Stimulated activated CD8-positive, alpha-beta memory T cell treated with anti-CD3 and anti-CD28 coated beads, Interleukin-7, amount 100 ng/mL, for 48 hours (primary cell): Measurements from ENCODE around the gene FER.
"Not testable (repeated sequence)": the region's sequence is repeated elsewhere in the genome, so short reads cannot be mapped to it uniquely, and the experiment has no call there.

ENCODE experiments used
- DNase-seq, 2 donors: peaks; one replicate each; pipeline ENCODE4 v3.0.0-alpha.2; 2020; ENCODE audit warnings: low read depth in 1 of 2; ENCODE audit errors: extremely low read depth in 1 of 2

Gene FER

DNA sequence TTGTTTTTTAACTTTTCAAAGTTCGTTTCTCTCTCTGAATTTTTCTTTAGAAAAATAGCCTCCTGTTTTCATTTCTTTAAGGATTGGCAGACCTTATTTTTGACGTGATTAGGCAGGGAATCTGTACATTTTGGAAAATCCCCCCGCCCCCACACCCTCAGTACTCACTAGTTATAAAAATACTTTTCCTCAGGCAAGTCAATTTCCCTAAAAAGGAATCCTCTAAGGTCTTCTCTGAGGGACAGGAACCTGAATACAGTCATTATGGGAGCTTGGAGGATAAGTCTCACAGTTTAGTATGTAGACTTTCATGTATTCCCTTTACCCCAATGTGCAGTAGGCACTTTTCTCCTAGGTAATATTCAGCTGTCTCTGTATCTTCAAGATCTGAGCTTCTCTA is 3.9 kb upstream of the FER start:
- DNase-seq, result no peak

DNA sequence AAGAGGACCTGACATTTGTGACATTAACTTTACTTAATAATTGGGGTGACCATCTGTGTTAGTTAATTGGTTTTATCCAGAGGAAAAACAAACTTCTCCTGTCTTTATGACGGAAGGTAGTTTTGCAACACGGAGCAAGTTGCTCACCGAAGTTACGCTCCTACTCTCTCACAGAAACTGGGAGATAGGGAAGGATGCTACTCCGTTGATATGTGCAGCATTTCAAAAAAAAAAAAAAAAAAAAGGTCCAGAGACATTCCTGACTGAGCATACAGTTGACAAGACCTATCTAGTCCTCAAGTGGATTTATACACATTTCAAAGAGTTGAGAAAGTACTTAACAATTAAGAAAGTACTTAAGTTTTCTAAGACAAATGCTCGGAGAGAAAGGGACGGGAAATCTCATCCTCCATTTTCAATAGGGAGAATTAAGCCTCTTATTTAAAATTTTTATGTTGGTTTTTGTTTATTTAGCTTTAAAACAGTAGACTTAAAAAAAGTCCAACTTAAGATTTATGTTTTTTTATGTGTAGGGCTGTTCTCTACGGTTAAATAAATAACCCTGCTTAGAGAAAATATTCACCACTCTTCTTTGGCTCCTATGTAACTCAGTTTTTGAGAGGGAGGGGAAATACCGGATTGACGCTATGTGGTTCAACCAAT is 455 bp upstream of the FER start:
- DNase-seq, result no peak

DNA sequence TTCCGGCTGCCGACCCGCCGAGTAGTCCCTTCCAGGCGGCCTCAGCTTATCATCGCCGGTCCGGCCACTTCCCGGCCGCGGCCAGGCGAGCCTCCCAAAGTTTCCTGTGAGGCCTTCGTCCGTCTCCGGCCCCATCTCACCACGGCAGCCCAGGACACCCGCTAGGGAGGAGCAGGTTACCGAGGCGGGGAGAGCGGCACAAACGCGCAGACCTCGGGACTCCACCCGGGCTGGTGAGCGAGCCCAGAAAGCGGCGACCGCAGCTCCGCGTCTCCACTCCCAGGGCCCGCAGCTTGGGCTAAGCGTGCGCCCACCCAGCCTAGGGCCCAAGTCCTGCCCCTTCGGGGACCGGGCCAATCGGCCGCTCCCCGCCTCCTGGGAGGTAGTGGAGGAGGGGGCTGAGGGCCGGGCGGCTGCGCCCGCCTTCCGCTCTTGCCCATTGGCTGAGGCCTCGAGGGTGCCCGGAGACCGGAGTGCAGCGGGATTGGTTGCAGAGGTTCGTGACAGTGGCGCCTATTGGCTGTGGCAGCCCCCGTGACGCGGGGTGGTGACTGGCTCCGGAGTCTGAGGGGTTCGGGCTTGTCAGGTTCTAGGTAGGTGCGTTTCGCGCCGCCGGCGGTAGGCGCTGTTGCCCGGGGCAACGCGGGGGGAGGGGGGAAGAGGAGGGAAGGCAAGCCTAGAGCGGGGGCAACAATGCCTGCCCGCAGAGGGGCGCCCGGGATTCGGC is 867 bp downstream of the FER start:
- DNase-seq, result peak; percentile 96 to 98

DNA sequence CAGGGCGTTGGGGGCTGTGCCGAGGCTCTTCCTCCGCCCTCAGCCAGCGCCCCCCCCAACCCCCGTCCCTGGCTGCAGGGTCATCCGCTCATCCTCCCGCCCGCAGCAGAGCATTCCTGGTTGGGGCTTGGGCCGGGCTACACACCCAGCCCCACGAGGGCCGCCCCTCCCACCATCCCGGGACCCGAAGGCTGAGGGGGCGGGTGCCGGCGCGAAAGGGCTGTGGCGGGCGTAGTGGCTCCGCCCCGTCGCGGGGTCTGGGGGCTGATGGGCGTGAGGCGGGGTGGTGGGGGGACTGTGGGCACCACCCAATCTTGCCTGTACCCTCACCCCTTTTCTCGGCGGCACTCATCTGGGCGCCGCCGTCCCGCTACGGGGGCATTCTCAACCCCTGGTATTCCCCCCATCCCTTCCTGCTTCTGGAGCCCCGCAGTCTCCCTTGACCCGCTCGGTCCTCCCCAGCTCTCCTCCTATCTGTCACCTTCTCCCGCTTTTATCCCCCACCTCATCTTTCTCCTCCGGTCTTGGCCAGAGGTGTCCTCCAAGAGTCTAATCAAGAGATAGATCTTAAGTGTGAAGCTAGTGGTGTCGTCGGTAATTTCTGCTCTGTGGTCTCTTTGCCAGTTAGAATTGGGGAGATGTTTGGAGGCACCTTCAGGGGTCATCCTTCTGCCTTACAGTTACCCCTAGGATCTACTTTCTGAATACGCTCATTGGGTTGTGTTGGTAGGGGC is 1.6 kb downstream of the FER start:
- DNase-seq, result peak in 1 of 2 donors; percentile 24

DNA sequence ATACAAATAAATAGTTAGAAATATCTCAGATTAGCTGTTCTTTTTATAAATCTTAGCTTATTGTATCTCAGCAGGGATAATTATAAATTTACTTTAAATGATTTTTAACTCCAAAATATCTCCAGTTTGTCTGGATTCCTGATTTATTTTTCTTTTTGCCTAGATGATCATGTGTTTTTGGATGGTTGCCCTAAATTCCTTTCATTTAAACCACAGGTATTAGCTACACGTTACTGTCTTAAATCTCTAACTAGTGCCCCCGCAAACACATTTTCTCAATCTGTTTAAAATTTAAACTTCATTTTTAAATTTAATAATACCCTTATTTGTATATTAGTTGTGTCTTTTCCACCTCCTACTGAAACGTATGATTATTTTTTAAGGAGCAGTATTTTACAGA is 5.6 kb downstream of the FER start:
- DNase-seq, result no peak

DNA sequence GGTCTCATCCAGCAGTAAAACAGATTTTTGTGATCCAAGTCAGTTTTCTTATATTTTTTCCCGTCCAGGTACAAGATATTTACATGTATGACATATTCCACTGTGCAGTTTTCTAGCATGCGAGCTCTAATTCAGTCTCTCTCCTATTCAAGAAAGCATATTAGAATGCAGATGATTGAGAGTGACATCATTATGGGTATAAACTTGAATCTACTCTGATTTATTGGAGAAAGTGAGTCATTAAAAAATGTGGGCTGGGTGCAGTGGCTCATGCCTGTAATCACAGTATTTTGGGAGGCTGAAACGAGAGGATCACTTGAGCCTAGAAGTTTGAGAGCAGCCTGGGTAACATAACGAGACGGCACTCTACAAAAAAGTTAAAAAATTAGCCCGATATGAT is 6.2 kb downstream of the FER start:
- no peak for DNase-seq

DNA sequence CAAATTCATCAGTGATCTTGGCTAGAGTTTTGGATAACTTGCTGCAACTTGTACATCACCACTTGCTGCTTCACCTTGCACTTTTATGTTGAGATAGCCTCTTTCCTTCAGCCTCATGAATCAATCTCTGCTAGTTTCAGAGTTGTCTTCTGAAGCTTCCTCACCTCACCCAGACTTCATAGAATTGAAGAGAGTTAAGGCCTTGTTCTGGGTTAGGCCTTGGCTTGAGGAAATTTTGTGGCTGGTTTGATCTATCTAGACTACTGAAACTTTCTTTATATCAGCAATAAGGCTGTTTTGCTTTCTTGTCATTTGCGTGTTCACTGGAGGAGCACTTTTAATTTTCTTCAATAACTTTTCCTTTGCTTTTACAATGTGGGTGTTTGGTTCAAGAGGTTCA is 12.8 kb downstream of the FER start:
- DNase-seq, result no peak

DNA sequence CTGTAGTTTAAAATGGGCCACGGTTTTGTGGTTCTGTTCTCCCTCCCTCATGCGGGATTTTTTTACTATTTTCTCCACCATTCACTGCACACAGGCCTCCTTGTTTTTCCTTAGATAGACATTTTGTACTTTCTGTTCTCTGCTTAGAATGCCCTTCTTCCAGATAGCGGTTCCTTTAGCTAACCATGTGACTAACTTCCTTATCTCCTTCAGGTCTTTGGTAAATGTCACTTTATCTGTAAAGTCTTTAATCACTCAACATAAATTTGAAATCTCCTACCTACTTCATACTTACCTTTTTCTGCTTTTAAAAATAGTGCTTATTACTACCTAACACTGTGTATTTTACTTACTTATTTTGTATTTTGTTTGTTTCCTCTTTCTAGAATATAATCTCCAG is 15.0 kb downstream of the FER start:
- DNase-seq, result no peak

DNA sequence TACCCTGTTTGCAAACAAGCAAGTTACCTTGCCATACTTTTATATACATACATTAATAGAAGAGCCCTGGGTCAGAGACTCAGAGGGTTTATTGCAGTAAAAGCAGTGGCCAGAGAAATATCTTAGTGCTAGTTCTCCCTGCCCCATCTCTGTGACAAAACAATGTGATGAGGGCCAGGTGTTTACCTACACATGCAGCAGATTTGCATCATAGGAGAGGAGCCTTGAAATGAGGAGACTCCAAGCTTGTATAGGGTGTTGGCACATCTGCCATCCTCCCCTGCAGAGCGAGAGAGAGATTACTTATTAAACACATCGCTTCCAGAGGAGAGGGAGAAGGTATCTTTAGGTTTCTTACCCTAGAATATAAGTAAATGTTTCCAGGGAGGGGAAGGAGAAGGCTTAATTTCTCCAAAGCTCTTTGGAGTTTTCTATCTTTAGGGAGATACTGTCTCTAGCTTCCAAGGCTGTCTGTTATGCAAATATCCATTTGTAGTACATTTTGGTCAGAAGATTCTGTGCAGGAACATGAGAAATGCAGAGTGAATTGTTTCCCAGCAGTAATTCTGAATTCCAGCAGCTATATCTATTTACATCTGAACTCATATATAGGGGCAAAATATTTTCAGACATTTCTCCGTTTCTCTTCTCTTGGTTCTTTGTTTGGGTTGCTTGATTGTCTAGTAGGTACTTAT is 15.7 kb downstream of the FER start:
- no peak for DNase-seq

DNA sequence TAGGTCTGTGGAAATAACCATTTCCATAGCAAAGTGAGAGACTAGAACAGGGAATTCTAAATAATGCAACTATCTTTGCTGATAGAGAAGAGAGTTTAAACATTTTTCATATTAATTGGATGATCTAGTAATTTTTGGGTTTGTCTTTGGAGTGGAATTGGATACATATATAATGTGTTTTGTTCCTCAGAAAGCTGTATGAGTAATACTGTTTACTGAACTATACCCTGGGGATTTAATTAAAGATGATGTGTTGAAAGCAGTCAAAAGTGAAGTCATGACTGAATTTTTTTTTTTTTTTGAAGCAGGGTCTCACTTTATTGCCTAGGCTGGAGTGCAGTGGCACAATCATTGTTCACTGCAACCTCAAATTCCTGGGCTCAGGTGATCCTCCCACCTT is 17.9 kb downstream of the FER start:
- DNase-seq, result no peak

DNA sequence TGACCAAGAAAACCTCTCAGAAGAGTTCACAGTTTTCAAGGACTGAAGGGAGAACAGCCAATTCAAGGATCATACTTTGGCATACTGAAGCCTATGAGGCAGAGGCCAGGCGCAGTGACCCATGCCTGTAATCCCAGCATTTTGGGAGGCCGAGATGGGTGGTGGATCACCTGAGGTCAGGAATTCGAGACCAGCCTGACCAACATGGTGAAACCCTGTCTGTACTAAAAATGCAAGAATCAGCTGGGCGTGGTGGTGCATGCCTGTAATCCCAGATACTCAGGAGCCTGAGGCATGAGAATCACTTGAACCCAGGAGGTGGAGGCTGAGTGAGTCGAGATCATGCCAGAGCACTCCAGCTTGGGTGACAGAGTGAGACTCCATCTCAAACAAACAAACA is 19.2 kb downstream of the FER start:
- not testable (repeated sequence) for DNase-seq

DNA sequence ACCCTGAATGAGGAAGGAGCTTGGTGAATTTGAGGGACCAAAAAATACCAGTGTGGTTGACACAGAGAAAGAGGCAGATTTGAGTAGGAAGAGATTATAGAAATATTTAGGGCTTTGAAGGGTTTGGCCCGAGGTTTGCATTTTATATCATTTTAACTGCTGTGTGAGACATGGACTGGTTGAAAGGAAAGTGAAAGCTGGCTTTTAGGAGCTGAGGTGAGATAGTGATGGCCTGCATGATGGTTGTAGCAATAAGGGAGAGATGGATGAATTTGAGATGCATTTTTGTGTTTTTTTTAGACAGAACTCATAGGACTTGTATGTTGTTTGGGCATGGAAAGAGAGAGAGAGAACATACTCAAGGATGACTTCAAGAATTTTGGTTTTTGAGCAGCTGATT is 21.7 kb downstream of the FER start:
- no peak for DNase-seq

DNA sequence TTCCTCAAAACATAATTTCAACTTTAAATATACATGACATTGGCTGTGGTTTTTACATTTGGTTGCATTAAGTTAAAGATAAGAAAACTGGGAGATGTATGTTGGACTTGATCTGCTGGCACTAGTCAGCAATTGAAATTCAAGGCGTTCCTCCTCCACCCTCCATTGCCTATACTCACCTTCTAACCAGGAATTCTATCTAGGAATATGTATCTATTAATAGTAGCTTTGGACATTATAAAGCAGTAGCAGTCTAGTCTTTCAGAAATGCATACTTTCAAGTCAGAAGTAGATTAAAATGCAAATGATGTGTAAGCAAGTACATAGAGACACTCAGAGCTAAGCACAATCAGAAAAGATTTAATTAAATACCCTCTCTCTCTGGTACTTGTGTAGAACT is 24.9 kb downstream of the FER start:
- no peak for DNase-seq

DNA sequence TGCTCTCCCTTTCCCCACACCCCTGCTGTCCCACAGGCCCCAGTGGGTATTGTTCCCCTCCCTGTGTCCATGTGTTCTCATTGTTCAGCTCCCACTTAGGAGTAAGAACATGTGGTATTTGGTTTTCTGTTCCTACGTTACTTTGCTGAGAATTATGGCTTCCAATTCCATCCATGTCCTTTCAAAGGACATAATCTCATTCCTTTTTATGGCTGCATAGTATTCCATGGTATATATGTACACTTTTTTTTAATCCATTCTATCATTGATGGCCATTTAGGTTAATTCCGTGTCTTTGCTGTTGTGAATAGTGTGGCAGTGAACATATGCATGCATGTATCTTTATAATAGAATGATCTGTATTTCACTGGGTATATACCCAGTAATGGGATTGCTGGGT is 25.6 kb downstream of the FER start:
- DNase-seq, result no peak

DNA sequence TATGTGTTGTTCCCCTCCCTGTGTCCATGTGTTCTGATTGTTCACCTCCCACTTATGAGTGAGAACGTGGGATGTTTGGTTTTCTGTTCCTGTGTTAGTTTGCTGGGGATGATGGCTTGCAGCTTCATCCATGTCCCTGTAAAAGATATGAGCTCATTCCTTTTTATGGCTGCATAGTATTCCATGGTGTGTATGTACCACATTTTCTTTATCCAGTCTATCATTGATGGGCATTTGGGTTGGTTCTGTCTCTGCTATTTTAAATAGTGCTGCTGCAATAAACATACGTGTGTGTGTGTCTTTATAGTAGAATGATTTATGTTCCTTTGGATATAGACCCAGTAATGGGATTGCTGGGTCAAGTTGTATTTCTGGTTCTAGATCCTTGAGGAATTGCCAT is 26.4 kb downstream of the FER start:
- not testable (repeated sequence) for DNase-seq

DNA sequence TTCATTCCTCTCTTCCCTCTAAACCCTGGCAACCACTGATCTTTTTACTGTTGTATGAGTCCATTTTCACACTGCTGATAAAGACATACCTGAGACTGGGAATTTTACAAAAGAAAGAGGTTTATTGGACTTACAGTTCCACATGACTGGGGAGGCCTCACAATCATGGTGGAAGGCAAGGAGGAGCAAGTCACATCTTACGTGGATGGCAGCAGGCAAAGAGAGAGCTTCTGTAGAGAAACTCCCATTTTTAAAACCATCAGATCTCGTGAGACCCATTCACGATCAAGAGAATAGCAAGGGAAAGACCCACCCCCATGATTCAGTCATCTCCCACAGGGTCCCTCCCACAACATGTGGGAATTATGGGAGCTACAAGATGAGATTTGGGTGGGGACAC is 29.9 kb downstream of the FER start:
- not testable (repeated sequence) for DNase-seq

DNA sequence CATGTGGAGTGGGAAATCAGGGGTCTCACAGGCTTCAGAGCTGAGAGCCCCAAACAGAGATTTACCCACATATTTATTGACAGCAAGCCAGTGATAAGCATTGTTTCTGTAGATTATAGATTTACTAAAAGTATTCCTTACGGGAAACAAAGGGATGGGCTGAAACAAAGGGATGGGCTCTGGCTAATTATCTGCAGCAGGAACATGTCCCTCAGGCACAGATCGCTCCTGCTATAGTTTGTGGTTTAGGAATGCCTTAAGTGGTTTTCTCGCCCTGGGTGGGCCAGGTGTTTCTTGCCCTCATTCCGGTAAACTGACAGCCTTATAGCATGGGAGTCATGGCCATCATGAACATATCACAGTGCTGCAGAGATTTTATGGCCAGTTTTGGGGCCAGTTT is 36.9 kb downstream of the FER start:
- not testable (repeated sequence) for DNase-seq

DNA sequence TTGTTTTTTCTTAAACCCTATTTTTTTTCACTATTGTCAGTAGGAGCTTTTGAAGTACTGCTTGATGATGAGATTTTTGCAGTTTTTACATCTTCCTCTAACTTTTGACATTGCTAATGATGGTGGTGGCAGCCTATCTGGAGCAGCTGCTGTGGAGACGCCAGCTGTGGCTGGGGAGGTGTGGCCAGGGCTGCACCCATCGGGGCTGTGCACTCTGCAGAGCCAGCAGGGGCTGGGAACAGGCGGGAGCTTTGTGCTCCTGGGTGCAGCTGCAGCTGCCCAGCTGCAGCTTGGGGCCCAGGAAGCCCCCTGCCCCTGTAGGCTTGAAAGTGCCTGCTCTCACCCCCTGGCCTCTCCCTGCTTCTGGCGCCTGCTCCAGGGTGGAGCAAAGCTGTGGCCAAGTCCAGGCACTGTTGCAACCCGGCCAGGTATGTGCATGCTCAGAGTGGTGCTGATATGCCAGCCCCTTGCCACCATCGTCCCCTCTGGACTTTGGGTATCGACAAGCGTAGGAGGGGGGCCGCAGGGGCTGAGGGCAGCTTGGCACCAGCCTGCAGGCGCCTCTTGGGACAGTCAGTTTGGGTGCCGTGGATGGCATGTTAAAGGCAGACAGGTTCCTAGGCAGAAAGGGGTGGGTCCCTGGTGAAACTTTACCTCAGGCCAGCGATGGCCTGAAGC is 39.2 kb downstream of the FER start:
- DNase-seq, result no peak

DNA sequence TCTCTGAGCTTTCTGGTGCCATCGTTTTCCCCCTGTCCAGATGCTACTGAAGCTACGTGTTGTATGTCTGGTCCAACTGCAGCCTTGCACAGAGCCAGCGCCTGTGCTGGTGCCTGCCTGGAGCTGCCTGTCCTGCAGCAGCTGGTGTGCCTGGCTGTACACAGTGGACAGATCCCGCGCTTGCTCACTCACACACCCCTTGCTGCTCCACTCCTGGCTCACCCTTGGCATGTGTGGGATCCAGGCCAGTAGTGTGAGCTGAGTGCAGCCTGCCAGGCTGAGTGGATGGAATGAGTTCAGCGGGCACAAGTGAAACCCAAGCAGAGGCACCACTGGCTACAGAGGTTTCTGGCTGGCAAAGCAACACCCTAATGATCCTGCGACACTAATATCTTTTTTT is 40.4 kb downstream of the FER start:
- DNase-seq, result no peak

DNA sequence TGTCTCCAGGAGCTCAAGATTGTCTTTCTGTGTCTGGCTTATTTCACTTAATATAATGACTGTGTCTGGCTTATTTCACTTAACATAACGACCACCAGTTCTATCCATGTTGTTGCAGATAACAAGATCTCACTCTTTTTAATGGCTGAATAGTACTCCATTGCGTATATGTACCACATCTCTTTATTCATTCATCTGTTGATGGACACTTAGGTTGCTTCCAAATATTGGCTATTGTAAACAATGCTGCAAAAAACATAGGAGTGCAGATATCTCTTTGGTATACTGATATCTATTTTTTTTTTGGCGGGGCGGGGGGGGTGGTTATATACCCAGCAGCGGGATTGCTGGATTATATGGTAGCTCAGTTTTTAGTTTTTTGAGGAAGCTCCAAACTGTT is 45.5 kb downstream of the FER start:
- DNase-seq, result no peak

DNA sequence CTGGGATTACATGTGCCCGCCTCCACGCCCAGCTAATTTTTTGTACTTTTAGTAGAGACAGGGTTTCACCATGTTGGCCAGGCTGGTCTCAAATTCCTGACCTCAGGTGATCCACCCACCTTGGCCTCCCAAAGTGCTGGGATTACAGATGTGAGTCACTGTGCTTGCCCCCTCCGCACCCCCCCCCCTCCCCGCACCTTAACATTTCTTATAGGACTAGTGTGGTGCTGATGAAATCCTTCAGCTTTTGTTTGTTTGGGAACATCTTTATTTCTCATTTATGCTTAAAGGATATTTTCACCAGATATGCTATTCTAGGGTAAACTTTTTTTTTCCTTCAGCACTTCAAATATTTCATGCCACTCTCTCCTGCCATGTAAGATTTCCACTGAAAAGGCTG is 46.7 kb downstream of the FER start:
- not testable (repeated sequence) for DNase-seq
